ENCODE data around the gene GSPT1. TPM values are rescaled to one million over a fixed set of nuclear protein-coding genes. Genes with fewer than 3 reads are reported as not detected.

Gene GSPT1
- total and polyA plus RNA-seq, 2 donors (not counting 1 experiment from before 2014, with no cell fraction given) = 20.6 to 72.6 TPM

DNA sequence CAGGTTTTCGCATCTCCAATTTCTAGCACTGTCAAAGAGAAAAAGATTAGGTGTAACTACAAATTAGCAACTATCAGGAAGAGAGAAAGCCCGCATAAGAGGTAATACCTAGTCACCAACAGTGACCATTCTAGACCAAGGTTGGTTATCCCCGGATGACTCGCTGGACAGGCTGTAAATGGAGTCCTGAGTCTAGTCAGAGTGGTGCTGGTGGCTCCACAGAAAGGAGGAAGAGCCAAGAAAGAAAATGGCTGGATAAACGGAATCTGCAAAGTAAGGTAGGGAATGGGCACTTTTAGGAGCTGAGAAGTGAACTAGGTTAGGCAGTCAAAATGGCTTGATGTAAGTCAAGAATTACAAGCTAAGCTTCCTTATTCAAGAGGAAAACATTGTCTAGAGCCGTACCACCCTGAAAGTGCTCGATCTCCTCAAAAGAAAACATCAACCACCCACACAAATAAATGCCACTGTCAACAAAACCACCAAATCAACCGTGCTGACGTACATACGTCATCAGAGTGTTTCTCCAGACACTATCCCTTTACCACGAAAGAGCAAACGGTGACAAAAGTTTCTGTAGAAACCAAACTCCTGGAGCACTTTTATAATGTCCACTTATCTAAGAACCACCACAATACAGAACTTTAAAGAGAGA is 2.2 kb downstream of the GSPT1 start:
- Mint-ChIP-seq H3K27me3 (peaks cover 1% of the 10 kb centered on the region), H3K9me3 (ENCODE audit: insufficient read depth) (no peaks in the 10 kb centered on the region), H3K27ac (peak overlapping the region; percentile 90), H3K4me1 (peaks cover 48% of the 10 kb centered on the region), H3K4me3 (peak overlapping the region; percentile 91)
- Histone ChIP-seq H3K9ac (ENCODE audit: low read length) (peak overlapping the region; percentile 76), H2AFZ (ENCODE audit: insufficient read depth, low read depth, low read length, poor library complexity, severe bottlenecking) (no peak overlapping the region), H4K20me1 (ENCODE audit: control insufficient read depth, insufficient read depth, low read length, poor library complexity, severe bottlenecking) (peaks cover 48% of the 10 kb centered on the region), H3K36me3 (replicated peaks in 1 of 2; ENCODE audit: control extremely low read depth in 1 of 2, control insufficient read depth in 1 of 2, extremely low read depth in 1 of 2, insufficient read depth in 2 of 2, low read length in 1 of 2) (no peaks in the 10 kb centered on the region), H3K79me2 (ENCODE audit: control insufficient read depth, insufficient read depth, low read length) (peaks cover 65% of the 10 kb centered on the region), H3K4me1 (ENCODE audit: control insufficient read depth in 2 of 2, insufficient read depth in 2 of 2, low read length in 2 of 2) (peaks cover 34 to 39% of the 10 kb centered on the region in 2 donors), H3K4me3 (ENCODE audit: control extremely low read depth in 1 of 5, extremely low read depth in 1 of 5, insufficient read depth in 1 of 5, low read depth in 2 of 5, low read length in 4 of 5) (peak overlapping the region; percentile 56 to 78 (median 71)), H3K9me3 (ENCODE audit: control extremely low read depth in 1 of 3, control insufficient read depth in 2 of 3, insufficient read depth in 1 of 3, low read length in 2 of 3) (no peaks in the 10 kb centered on the region), H3K27me3 (replicated peaks in 1 of 4; ENCODE audit: control extremely low read depth in 1 of 4, control insufficient read depth in 3 of 4, insufficient read depth in 4 of 4, low read length in 3 of 4) (no peaks in the 10 kb centered on the region), H3K27ac (ENCODE audit: low read length in 2 of 2) (peak overlapping the region in 1 of 2 donors; percentile 82), H3K4me2 (replicated peaks; ENCODE audit: low read depth, low read length, poor library complexity, severe bottlenecking) (peak overlapping the region; percentile 93)
- CTCF ChIA-PET = interaction anchor here (1.2 to 1.6 kb wide), 2 partner anchors 62 to 154 kb away, joined by 3 to 10 read pairs; partner anchors contain the start of gene RSL1D1
- no peak for ATAC-seq (ENCODE audit: low read depth)
- TF ChIP-seq EZH2 (IDR thresholded peaks at IDR 0.05; ENCODE audit: borderline replicate concordance, insufficient read depth, low read depth, low read length, poor library complexity, severe bottlenecking) = no peak
- TF ChIP-seq, protein P1, sequence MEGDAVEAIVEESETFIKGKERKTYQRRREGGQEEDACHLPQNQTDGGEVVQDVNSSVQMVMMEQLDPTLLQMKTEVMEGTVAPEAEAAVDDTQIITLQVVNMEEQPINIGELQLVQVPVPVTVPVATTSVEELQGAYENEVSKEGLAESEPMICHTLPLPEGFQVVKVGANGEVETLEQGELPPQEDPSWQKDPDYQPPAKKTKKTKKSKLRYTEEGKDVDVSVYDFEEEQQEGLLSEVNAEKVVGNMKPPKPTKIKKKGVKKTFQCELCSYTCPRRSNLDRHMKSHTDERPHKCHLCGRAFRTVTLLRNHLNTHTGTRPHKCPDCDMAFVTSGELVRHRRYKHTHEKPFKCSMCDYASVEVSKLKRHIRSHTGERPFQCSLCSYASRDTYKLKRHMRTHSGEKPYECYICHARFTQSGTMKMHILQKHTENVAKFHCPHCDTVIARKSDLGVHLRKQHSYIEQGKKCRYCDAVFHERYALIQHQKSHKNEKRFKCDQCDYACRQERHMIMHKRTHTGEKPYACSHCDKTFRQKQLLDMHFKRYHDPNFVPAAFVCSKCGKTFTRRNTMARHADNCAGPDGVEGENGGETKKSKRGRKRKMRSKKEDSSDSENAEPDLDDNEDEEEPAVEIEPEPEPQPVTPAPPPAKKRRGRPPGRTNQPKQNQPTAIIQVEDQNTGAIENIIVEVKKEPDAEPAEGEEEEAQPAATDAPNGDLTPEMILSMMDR (IDR thresholded peaks at IDR 0.05) = no peak
- peak; percentile 45 for DNase-seq
- intact Hi-C loops (cut with micrococcal nuclease) = loop anchor here (2.0 to 10.0 kb wide), 2 partner anchors 63 to 659 kb away; partner anchors contain the start of genes SNX29 and SOCS1
- 52% methylated on average over 9 of the region's 12 CpGs for WGBS (ENCODE audit: insufficient coverage)
- POLR2A ChIA-PET = interaction anchor here (0.6 kb wide), 1 partner anchor 297 kb away, joined by 3 read pairs; no protein-coding TSS in a partner anchor

Measured in B cell (primary cell).